GM11168 (cell line): ENCODE measurements around the gene DSCAML1.

ENCODE experiments used
- in situ Hi-C: fragments of 300-500 bp; cut with MboI; formaldehyde crosslinking; loops from one replicate; pipeline ENCODE4 v1.12.0; 2022; ENCODE audit warnings: low sequenced_read_pairs; ENCODE audit not compliant: unreplicated experiment

DSCAML1 gene

GRCh38 chr11:117390743-117391142 is 406.3 kb downstream of the DSCAML1 start:
- in situ Hi-C loops = no loop called here

GRCh38 chr11:117387992-117388755 is 408.8 kb downstream of the DSCAML1 start:
- in situ Hi-C loops = no loop called here

GRCh38 chr11:117385906-117386305 is 411.1 kb downstream of the DSCAML1 start:
- in situ Hi-C loops = no loop called here

- in situ Hi-C loops = no loop called here
Observed at GRCh38 chr11:117385471-117385870, 411.5 kb downstream of the DSCAML1 start.

GRCh38 chr11:117384045-117384444 is 413.0 kb downstream of the DSCAML1 start:
- in situ Hi-C loops = no loop called here

- in situ Hi-C loops = no loop called here
Observed at GRCh38 chr11:117382746-117383145, 414.3 kb downstream of the DSCAML1 start.

- in situ Hi-C loops = no loop called here
Observed at GRCh38 chr11:117381481-117382387, 415.3 kb downstream of the DSCAML1 start.

GRCh38 chr11:117380676-117381075 is 416.3 kb downstream of the DSCAML1 start:
- in situ Hi-C loops = no loop called here

GRCh38 chr11:117378976-117379865 is 417.8 kb downstream of the DSCAML1 start:
- in situ Hi-C loops = no loop called here
